ENCODE data around the gene PRRC2B.
"Not testable (repeated sequence)": the region's sequence is repeated elsewhere in the genome, so short reads cannot be mapped to it uniquely, and the experiment has no call there.

Gene PRRC2B

DNA sequence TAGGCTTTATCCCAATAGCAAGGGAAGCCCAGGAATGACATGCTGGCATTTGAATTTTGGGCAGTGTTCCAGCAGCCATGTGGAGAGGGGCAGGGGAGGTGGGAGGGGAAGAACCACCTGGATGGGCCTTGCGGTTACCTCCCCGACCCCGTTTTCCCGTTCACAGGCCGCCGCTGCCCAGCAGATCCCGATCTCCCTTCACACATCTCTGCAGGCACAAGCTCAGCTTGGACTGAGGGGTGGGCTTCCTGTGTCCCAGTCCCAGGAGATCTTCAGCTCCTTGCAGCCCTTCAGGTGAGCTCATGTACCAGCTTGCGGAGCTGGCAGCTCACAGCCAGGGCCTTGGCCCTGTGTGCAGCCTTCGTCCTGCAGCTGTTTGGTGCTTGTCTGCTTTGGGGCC is 93.1 kb downstream of the PRRC2B start:
- DNase-seq (ENCODE audit: low read depth), result no peak

DNA sequence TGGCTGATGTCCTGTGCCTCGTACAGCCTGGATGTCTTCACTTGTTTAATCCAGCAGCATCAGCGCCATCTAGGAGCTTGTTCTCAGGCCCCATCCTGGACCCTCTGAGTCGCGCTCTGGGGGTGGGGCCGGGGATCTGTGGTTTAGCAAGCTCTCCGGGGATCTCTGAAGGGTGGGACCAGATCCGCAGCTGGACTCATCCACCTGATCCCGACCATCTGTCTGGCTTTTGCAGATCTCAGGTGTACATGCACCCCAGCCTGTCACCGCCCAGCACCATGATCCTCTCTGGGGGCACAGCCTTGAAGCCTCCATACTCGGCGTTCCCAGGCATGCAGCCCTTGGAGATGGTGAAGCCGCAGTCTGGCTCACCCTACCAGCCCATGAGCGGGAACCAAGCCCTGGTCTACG is 93.7 kb downstream of the PRRC2B start:
- DNase-seq (ENCODE audit: low read depth), result no peak

- DNase-seq (ENCODE audit: low read depth), result no peak
Measured at GRCh38 chr9:131490514-131490913, 96.6 kb downstream of the PRRC2B start.

DNA sequence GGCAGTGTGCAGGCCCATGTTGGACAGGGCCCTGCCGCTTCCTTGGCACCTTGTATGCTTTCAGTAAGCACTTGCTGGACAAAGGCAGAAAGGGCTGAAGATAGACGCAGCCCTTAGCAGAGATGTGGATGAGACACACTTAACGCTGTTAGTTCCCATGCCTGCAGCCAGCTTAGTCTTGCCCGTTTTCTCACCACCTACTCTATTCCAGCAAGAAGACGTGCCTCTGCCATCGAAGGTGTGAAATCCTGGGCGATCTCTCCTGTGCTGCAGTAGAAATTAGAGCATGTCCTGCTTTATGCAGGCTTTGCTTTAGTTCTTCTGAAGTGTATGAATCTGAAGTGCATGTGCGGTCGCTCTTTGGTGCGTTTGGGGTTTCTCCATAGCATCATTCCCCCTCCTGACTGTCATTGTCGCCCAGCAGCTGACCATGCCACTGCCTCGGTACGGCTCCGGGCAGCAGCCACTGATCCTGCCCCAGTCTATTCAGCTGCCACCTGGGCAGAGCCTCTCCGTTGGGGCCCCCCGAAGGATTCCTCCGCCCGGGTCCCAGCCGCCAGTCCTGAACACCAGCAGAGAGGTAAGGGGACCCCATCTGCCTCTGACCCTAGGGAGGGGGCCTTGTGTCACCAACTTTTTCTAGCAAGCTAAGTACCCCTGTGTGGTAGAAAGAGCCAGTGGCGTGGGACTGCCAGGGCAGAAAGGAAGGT is 97.3 kb downstream of the PRRC2B start:
- no peak for DNase-seq (ENCODE audit: low read depth)

- DNase-seq (ENCODE audit: low read depth), result no peak
Measured at GRCh38 chr9:131492070-131492469, 98.2 kb downstream of the PRRC2B start.

- no peak for DNase-seq (ENCODE audit: low read depth)
Measured at GRCh38 chr9:131494296-131494870, 100.5 kb downstream of the PRRC2B start.

GRCh38 chr9:131495785-131496184 is 101.9 kb downstream of the PRRC2B start:
- DNase-seq (ENCODE audit: low read depth), result no peak

DNA sequence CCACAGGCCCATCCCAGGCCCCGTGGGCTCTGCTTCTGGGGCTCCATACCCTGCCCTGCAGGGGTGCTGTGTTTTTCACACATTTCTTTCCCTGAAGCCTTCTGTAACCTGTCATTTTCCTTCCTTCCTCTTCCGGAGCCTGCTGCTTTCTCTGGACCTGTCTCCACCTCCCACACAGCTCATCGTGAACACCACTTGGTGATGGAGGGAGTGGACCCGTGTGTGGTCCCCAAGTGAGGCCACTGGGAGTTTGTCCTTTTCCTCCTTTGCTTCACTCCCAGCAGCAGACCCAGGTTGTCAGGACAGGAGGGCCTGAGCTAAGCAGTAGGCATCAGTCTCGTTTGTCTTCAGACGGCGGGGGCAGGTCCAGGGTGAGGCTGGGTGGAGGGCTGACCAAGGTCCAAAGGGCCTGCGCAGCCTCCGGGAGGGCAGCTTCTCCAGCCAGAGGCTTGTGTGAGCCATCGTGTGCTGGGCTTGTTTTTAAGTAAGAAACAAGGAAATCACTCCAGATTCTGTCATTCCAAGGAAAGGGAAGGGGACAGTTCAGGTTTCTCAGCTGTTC is 103.0 kb downstream of the PRRC2B start:
- no peak for DNase-seq (ENCODE audit: low read depth)

DNA sequence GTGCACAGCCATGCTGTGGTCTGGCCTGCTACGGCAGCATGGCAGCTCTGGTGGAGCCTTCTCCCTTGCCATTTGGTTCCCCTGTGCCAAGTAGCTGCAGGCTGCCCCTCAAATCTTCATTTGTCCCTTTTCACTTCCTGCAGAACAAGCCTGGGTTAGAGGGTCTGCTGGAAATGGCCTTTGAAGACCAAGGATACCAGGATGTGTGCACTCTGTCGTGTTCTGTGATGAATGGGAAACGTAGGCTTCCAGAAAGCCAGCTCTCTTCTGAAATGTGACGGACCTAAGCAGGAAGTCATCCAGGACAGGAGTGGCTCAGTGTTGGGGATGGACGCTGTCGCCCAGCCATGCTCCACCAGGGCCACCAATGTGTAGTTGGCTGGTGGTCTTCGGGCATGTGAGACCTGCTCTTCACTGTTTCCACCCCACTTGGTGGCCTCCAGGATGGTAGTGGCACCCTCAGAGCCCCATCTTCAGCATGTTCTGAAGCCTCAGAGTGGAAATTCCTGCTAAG is 105.4 kb downstream of the PRRC2B start:
- DNase-seq (ENCODE audit: low read depth), result no peak

DNA sequence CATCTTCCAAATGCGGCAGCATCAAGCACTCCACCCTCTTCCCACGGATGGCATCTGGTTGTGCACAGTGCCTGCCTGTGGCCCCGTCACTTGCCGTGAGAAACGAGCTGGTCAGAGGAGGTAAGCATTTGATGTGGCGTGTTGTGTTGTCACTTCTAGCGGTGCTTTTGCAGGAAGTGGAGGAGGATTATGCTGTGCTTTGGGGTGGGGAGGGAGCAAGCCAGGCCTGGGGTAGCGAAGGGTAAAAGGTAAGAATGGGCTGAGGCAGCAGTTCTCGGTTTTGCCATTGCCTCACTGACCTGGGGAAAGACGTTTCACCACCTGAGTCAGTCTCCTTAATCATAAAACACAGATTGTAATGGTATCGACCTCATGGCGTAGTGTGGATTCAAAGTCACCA is 106.5 kb downstream of the PRRC2B start:
- DNase-seq (ENCODE audit: low read depth), result no peak

GRCh38 chr9:131500939-131501541 is 107.2 kb downstream of the PRRC2B start:
- DNase-seq (ENCODE audit: low read depth), result no peak

DNA sequence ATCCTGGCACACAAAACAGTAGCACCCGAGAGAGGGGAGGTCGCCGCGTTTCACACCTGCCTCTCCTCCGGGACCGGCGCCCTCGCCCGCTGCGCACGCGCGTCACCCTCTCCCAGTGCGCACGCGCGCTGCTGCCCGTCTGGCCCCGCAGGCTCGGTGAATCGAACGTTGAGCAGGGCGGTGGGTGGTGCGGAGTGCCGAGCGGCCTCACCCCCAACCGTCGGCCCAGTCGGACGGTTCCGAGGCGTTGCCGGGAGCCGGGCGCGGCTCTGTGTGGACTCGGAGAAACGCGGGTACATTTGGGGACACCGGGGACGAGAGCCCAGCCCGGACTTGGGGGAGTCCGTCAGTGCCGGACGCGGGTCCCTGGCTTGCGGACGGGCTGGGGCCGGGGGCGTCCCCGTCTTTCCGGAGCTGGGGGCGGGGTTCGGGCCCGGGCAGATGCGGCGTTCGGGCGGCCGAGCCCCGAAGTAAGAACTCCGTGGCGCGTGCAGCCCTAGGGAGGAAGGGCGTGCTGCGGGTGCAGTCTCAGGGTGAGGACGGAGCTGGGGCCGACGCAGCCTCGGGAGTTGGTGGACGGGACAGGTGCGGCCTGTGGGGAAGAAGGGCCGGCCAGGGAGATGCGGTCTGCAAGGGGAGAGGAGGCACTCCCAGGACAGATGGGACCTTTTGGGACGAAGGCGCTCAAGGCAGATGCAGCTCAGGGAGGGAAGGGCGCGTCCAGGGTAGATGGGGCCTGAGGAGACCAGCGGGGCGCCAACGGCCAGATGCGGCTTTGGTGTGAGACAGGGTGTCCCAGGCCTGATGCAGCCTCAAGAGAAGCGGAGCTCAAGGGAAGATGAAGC is 109.1 kb downstream of the PRRC2B start, which contains the start of gene POMT1:
Gene POMT1, plus strand, starts transcription at position 138 of the 845 bp plus-strand sequence. CDS start 1,301 bp downstream, outside the sequence.
- peak; percentile 61 for DNase-seq (ENCODE audit: low read depth)

- no peak for DNase-seq (ENCODE audit: low read depth)
Measured at GRCh38 chr9:131503626-131504465, 110.0 kb downstream of the PRRC2B start.

DNA sequence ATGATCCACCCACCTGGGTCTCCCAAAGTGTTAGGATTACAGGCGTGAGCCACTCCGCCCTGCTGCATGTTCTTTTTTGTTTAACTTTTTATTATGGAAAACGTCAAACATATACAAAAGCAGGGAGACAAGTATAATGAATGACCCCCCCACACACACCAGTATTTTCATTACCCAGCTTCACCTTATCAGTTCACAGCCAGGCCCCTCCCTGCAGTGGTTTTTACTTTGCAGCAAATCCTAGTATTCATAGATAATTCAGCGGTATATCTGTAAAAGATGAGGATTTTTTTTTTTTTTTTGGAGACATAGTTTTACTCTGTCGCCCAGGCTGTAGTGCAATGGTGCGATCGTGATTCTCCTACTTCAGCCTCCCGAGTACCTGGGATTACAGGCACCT is 111.1 kb downstream of the PRRC2B start:
- DNase-seq (ENCODE audit: low read depth), result no peak

DNA sequence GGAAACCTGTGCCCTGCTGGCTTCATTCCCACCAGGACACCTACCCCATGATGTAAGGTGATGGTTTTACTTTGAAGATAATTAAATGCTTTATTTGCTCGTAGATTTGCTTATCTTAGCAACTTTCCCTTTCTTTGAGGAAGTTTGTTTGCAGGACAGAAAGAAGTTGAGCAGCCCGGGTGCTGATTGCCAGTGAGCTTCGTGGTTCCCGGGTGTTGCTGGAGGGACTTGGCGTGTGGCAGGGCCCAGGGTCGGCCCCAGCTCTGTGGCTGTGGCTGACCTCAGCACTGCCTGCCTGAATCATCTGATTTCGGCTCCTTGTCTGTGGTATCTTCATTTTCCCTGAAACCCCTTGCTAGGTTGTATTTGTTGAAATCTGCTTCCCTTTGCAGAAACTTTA is 117.5 kb downstream of the PRRC2B start:
- no peak for DNase-seq (ENCODE audit: low read depth)

GRCh38 chr9:131511880-131512279 is 118.0 kb downstream of the PRRC2B start:
- DNase-seq (ENCODE audit: low read depth), result no peak

DNA sequence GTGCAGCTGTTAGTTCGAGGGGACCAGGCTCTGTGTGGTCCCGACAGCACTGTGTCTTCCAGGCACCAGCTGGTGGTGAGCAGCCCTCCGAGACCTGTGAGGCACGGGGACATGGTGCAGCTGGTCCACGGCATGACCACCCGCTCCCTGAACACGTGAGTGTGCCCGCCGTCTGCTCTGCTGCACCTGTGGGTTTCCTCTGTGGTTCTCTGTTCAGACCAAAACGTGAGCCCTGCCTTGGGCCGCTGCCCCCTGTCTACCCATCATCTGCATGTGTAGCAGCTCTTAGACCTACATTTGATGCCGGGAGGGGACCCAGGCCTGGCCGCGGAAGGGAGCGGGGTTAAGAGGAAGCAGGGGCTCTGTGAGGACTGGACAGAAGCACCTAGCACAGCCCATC is 119.3 kb downstream of the PRRC2B start:
- no peak for DNase-seq (ENCODE audit: low read depth)

GRCh38 chr9:131515559-131516031 is 121.7 kb downstream of the PRRC2B start:
- DNase-seq (ENCODE audit: low read depth), result not testable (repeated sequence)

DNA sequence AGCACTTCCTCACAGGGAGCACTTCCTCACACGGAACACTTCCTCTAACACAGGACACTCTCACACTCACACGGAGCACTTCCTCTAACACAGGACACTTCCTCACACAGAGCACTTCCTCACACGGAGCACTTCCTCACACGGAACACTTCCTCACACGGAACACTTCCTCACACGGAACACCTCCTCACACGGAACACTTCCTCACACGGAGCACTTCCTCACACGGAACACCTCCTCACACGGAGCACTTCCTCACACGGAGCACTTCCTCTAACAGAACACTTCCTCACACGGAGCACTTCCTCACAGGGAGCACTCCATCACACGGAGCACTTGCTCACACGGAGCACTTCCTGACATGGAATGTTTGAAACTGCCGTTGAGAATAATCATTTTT is 122.2 kb downstream of the PRRC2B start:
- DNase-seq (ENCODE audit: low read depth), result no peak

GRCh38 chr9:131516930-131517329 is 123.0 kb downstream of the PRRC2B start:
- no peak for DNase-seq (ENCODE audit: low read depth)

DNA sequence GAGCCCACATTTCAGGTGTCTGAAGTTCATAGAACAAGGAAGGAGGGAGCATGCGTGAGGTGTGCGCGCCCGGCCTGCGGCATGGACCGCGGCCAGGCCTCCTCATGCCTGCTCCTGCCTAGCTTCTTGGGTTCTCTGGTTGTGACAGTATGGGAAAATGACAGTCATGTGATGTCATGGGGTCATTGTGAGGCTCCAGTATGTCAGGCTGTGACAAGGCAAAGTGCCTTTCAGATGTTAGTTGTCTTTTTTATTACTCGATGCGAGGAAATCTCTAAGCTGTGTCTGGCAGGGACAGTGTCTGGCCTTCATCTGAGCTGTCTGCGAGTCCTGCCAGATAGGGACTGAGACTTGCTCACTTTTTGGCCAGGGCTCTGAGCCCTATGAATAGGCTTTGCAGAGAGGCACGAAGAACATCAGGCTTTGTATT is 123.9 kb downstream of the PRRC2B start:
- DNase-seq (ENCODE audit: low read depth), result no peak

Measured in stromal cell of bone marrow (primary cell).